ENCODE data around the gene IGF2R.

The IGF2R gene

GRCh38 chr6:160031442-160031841 is 62.6 kb downstream of the IGF2R start:
- DNase-seq: no peak

GRCh38 chr6:160031871-160032270 is 63.0 kb downstream of the IGF2R start:
- DNase-seq: no peak

- DNase-seq: no peak
Measured at GRCh38 chr6:160032538-160032937, 63.7 kb downstream of the IGF2R start.

- DNase-seq: no peak
Measured at GRCh38 chr6:160034036-160034930, 65.4 kb downstream of the IGF2R start.

- no peak for DNase-seq
Measured at GRCh38 chr6:160035241-160035640, 66.4 kb downstream of the IGF2R start.

- DNase-seq: no peak
Measured at GRCh38 chr6:160035693-160036330, 66.9 kb downstream of the IGF2R start.

GRCh38 chr6:160036331-160036695 is 67.4 kb downstream of the IGF2R start:
- no peak for DNase-seq

GRCh38 chr6:160036790-160037206 is 67.9 kb downstream of the IGF2R start:
- DNase-seq: no peak

- DNase-seq: no peak
Measured at GRCh38 chr6:160038479-160038878, 69.6 kb downstream of the IGF2R start.

- no peak for DNase-seq
Measured at GRCh38 chr6:160039441-160039840, 70.6 kb downstream of the IGF2R start.

- no peak for DNase-seq
Measured at GRCh38 chr6:160040055-160040454, 71.2 kb downstream of the IGF2R start.

GRCh38 chr6:160040527-160041264 is 71.8 kb downstream of the IGF2R start:
- no peak for DNase-seq

- no peak for DNase-seq
Measured at GRCh38 chr6:160041608-160042007, 72.7 kb downstream of the IGF2R start.

- no peak for DNase-seq
Measured at GRCh38 chr6:160042014-160042773, 73.3 kb downstream of the IGF2R start.

- no peak for DNase-seq
Measured at GRCh38 chr6:160042788-160043301, 74.0 kb downstream of the IGF2R start.

GRCh38 chr6:160043784-160044183 is 74.9 kb downstream of the IGF2R start:
- no peak for DNase-seq

GRCh38 chr6:160044687-160045086 is 75.8 kb downstream of the IGF2R start:
- no peak for DNase-seq

- DNase-seq: no peak
Measured at GRCh38 chr6:160048471-160048870, 79.6 kb downstream of the IGF2R start.

GRCh38 chr6:160049346-160049745 is 80.5 kb downstream of the IGF2R start:
- no peak for DNase-seq

- no peak for DNase-seq
Measured at GRCh38 chr6:160050022-160050421, 81.1 kb downstream of the IGF2R start.

- DNase-seq: no peak
Measured at GRCh38 chr6:160051390-160051789, 82.5 kb downstream of the IGF2R start.

- DNase-seq: no peak
Measured at GRCh38 chr6:160054271-160054670, 85.4 kb downstream of the IGF2R start.

- DNase-seq: no peak
Measured at GRCh38 chr6:160054913-160055312, 86.0 kb downstream of the IGF2R start.
